HG03066 (cell line): Measurements from ENCODE around the gene LMCD1.

Source experiments
- ATAC-seq: cut with Tn5 transposase; IDR thresholded peaks from one replicate; pipeline ENCODE4 v1.9.1; 2021; ENCODE audit warnings: low read depth; ENCODE audit not compliant: unreplicated experiment

The LMCD1 gene

GRCh38 chr3:8503871-8504610, 2.4 kb downstream of the LMCD1 start:
- no peak for ATAC-seq

- no peak for ATAC-seq
Measured at GRCh38 chr3:8504611-8504973, 3.0 kb downstream of the LMCD1 start.

GRCh38 chr3:8505621-8506020, 4.0 kb downstream of the LMCD1 start:
- ATAC-seq = no peak

- no peak for ATAC-seq
Measured at GRCh38 chr3:8506571-8507061, 5.0 kb downstream of the LMCD1 start.

GRCh38 chr3:8507496-8507895, 5.9 kb downstream of the LMCD1 start:
- ATAC-seq = no peak

GRCh38 chr3:8509961-8510360, 8.3 kb downstream of the LMCD1 start:
- ATAC-seq = no peak

GRCh38 chr3:8512234-8512633, 10.6 kb downstream of the LMCD1 start:
- no peak for ATAC-seq

- no peak for ATAC-seq
Measured at GRCh38 chr3:8516047-8516661, 14.5 kb downstream of the LMCD1 start.

GRCh38 chr3:8516783-8517182, 15.2 kb downstream of the LMCD1 start:
- no peak for ATAC-seq

GRCh38 chr3:8517487-8517886, 15.9 kb downstream of the LMCD1 start:
- ATAC-seq = no peak

GRCh38 chr3:8518138-8518537, 16.5 kb downstream of the LMCD1 start:
- ATAC-seq = no peak

- no peak for ATAC-seq
Measured at GRCh38 chr3:8519156-8519555, 17.5 kb downstream of the LMCD1 start.

GRCh38 chr3:8519774-8520448, 18.3 kb downstream of the LMCD1 start:
- ATAC-seq = no peak

- ATAC-seq = no peak
Measured at GRCh38 chr3:8520816-8521403, 19.3 kb downstream of the LMCD1 start.

GRCh38 chr3:8523041-8523440, 21.4 kb downstream of the LMCD1 start:
- ATAC-seq = no peak

- no peak for ATAC-seq
Measured at GRCh38 chr3:8524249-8524648, 22.6 kb downstream of the LMCD1 start.

GRCh38 chr3:8524656-8525399, 23.2 kb downstream of the LMCD1 start:
- no peak for ATAC-seq

- no peak for ATAC-seq
Measured at GRCh38 chr3:8525893-8526292, 24.3 kb downstream of the LMCD1 start.

GRCh38 chr3:8529181-8529637, 27.6 kb downstream of the LMCD1 start:
- no peak for ATAC-seq

GRCh38 chr3:8529738-8530525, 28.3 kb downstream of the LMCD1 start:
- ATAC-seq = no peak
